ENCODE measurements around the gene FKBP3. TPM values are rescaled to one million over a fixed set of nuclear protein-coding genes. Genes with fewer than 3 reads are reported as not detected.

Gene FKBP3
- total and polyA plus RNA-seq, 7 experiments from 2014 or later, result 31.7 to 82.6 (median 55.4) TPM

GRCh38 chr14:45103806-45104205, 30.5 kb downstream of the FKBP3 start:
- DNase-seq (no peak), ATAC-seq (no peak)
- H3K36me3 Mint-ChIP-seq, result peaks cover 4 to 59% (median 30%) of the 10 kb centered on the region in 5 donors
- intact Hi-C loops (cut with micrococcal nuclease), result loop anchor here in 1 of 2 donors (2.0 kb wide), 1 partner anchor 19 kb away; the partner anchor contains the start of gene PRPF39
- H3K4me1 ChIP-seq (ENCODE audit: control insufficient read depth in 2 of 2, insufficient read depth in 2 of 2, low read length in 2 of 2), result no peaks in the 10 kb centered on the region
- H3K9me3 ChIP-seq (ENCODE audit: control insufficient read depth in 2 of 3, low read length in 3 of 3), result no peaks in the 10 kb centered on the region
- POLR2A ChIA-PET, result no interaction called here
- H3K4me3 Mint-ChIP-seq, result no peak overlapping the region
- H3K9me3 Mint-ChIP-seq, result no peaks in the 10 kb centered on the region
- H3K27me3 Mint-ChIP-seq, result no peaks in the 10 kb centered on the region
- H3K27me3 ChIP-seq (ENCODE audit: control insufficient read depth in 2 of 2, insufficient read depth in 2 of 2, low read length in 2 of 2), result no peaks in the 10 kb centered on the region
- CTCF ChIA-PET, result no interaction called here
- H3K27ac ChIP-seq (ENCODE audit: low read depth, low read length), result no peak overlapping the region
- H3K4me1 Mint-ChIP-seq, result peaks cover 0 to 23% (median 3%) of the 10 kb centered on the region in 7 donors
- peak overlapping the region in 2 of 9 donors; percentile 38 to 64 for H3K27ac Mint-ChIP-seq
- no peak overlapping the region for H3K4me3 ChIP-seq (ENCODE audit: low read length)
- H3K36me3 ChIP-seq (ENCODE audit: control insufficient read depth in 2 of 3, insufficient read depth in 3 of 3, low read length in 3 of 3), result peaks cover 3 to 40% (median 22%) of the 10 kb centered on the region in 3 experiments

- H3K27me3 Mint-ChIP-seq, result no peaks in the 10 kb centered on the region
- POLR2A ChIA-PET, result interaction anchor here (1.5 kb wide), 1 partner anchor 12 kb away, joined by 4 read pairs; the partner anchor contains the start of gene PRPF39
- H3K36me3 ChIP-seq (ENCODE audit: control insufficient read depth in 2 of 3, insufficient read depth in 3 of 3, low read length in 3 of 3), result peaks cover 9 to 52% (median 16%) of the 10 kb centered on the region in 3 experiments
Measured at GRCh38 chr14:45096218-45096617, 38.1 kb downstream of the FKBP3 start.

GRCh38 chr14:45095143-45095542, 39.1 kb downstream of the FKBP3 start:
- H3K36me3 Mint-ChIP-seq, result peaks cover 4 to 52% (median 27%) of the 10 kb centered on the region in 5 donors
- Histone ChIP-seq H3K4me1 (ENCODE audit: control insufficient read depth in 2 of 2, insufficient read depth in 2 of 2, low read length in 2 of 2) (no peaks in the 10 kb centered on the region), H3K27ac (ENCODE audit: low read depth, low read length) (no peak overlapping the region), H3K36me3 (ENCODE audit: control insufficient read depth in 2 of 3, insufficient read depth in 3 of 3, low read length in 3 of 3) (peaks cover 9 to 43% (median 11%) of the 10 kb centered on the region in 3 experiments), H3K4me3 (ENCODE audit: low read length) (no peak overlapping the region), H3K27me3 (ENCODE audit: control insufficient read depth in 2 of 2, insufficient read depth in 2 of 2, low read length in 2 of 2) (no peaks in the 10 kb centered on the region), H3K9me3 (ENCODE audit: control insufficient read depth in 2 of 3, low read length in 3 of 3) (no peaks in the 10 kb centered on the region)
- intact Hi-C loops (cut with micrococcal nuclease), result no loop called here
- ATAC-seq, result no peak
- no peaks in the 10 kb centered on the region for H3K27me3 Mint-ChIP-seq
- DNase-seq, result no peak
- peaks cover 9 to 40% (median 24%) of the 10 kb centered on the region in 7 donors for H3K4me1 Mint-ChIP-seq
- no peaks in the 10 kb centered on the region for H3K9me3 Mint-ChIP-seq
- H3K4me3 Mint-ChIP-seq, result no peak overlapping the region
- CTCF ChIA-PET, result no interaction called here
- H3K27ac Mint-ChIP-seq, result no peak overlapping the region
- POLR2A ChIA-PET, result no interaction called here

More at GRCh38 chr14:45096218-45096617, 38.1 kb downstream of the FKBP3 start:
- Histone ChIP-seq H3K27me3 (ENCODE audit: control insufficient read depth in 2 of 2, insufficient read depth in 2 of 2, low read length in 2 of 2) (no peaks in the 10 kb centered on the region), H3K9me3 (ENCODE audit: control insufficient read depth in 2 of 3, low read length in 3 of 3) (no peaks in the 10 kb centered on the region), H3K4me3 (ENCODE audit: low read length) (no peak overlapping the region), H3K4me1 (ENCODE audit: control insufficient read depth in 2 of 2, insufficient read depth in 2 of 2, low read length in 2 of 2) (no peaks in the 10 kb centered on the region), H3K27ac (ENCODE audit: low read depth, low read length) (no peak overlapping the region)
- Mint-ChIP-seq H3K4me3 (no peak overlapping the region), H3K36me3 (peaks cover 4 to 62% (median 35%) of the 10 kb centered on the region in 5 donors), H3K4me1 (peaks cover under 1 to 38% (median 14%) of the 10 kb centered on the region in 7 donors), H3K9me3 (no peaks in the 10 kb centered on the region), H3K27ac (peak overlapping the region in 1 of 9 donors; percentile 51)
- intact Hi-C loops (cut with micrococcal nuclease), result no loop called here
- CTCF ChIA-PET, result no interaction called here
- no peak for ATAC-seq
- no peak for DNase-seq

- Histone ChIP-seq H3K9me3 (ENCODE audit: control insufficient read depth in 2 of 3, low read length in 3 of 3) (no peaks in the 10 kb centered on the region), H3K27ac (ENCODE audit: low read depth, low read length) (no peak overlapping the region), H3K4me1 (ENCODE audit: control insufficient read depth in 2 of 2, insufficient read depth in 2 of 2, low read length in 2 of 2) (peaks cover 0 to under 1% of the 10 kb centered on the region in 2 donors), H3K4me3 (ENCODE audit: low read length) (no peak overlapping the region), H3K36me3 (ENCODE audit: control insufficient read depth in 2 of 3, insufficient read depth in 3 of 3, low read length in 3 of 3) (peaks cover 9 to 35% (median 11%) of the 10 kb centered on the region in 3 experiments), H3K27me3 (ENCODE audit: control insufficient read depth in 2 of 2, insufficient read depth in 2 of 2, low read length in 2 of 2) (no peaks in the 10 kb centered on the region)
- Mint-ChIP-seq H3K4me1 (peaks cover 14 to 48% (median 33%) of the 10 kb centered on the region in 7 donors), H3K27me3 (no peaks in the 10 kb centered on the region), H3K36me3 (peaks cover 4 to 47% (median 27%) of the 10 kb centered on the region in 5 donors), H3K27ac (no peak overlapping the region), H3K4me3 (no peak overlapping the region), H3K9me3 (no peaks in the 10 kb centered on the region)
- ATAC-seq (no peak), DNase-seq (no peak)
- CTCF ChIA-PET, result no interaction called here
- intact Hi-C loops (cut with micrococcal nuclease), result no loop called here
- POLR2A ChIA-PET, result no interaction called here
Measured at GRCh38 chr14:45094275-45094674, 40.0 kb downstream of the FKBP3 start.

- ATAC-seq, result no peak
- intact Hi-C loops (cut with micrococcal nuclease), result loop anchor here in 1 of 2 donors (1.0 kb wide), 1 partner anchor 7 kb away; the partner anchor contains the start of gene PRPF39
- CTCF ChIA-PET, result no interaction called here
- Histone ChIP-seq H3K27me3 (ENCODE audit: control insufficient read depth in 2 of 2, insufficient read depth in 2 of 2, low read length in 2 of 2) (no peaks in the 10 kb centered on the region), H3K4me3 (ENCODE audit: low read length) (no peak overlapping the region), H3K4me1 (ENCODE audit: control insufficient read depth in 2 of 2, insufficient read depth in 2 of 2, low read length in 2 of 2) (peaks cover 6 to 19% of the 10 kb centered on the region in 2 donors), H3K9me3 (ENCODE audit: control insufficient read depth in 2 of 3, low read length in 3 of 3) (no peaks in the 10 kb centered on the region), H3K27ac (ENCODE audit: low read depth, low read length) (no peak overlapping the region), H3K36me3 (ENCODE audit: control insufficient read depth in 2 of 3, insufficient read depth in 3 of 3, low read length in 3 of 3) (peaks cover 5 to 14% (median 6%) of the 10 kb centered on the region in 3 experiments)
- Mint-ChIP-seq H3K27me3 (no peaks in the 10 kb centered on the region), H3K27ac (peak overlapping the region in 1 of 9 donors; percentile 76), H3K4me3 (no peak overlapping the region), H3K36me3 (peaks cover 0 to 32% (median 14%) of the 10 kb centered on the region in 5 donors), H3K4me1 (peaks cover 27 to 63% (median 56%) of the 10 kb centered on the region in 7 donors), H3K9me3 (no peaks in the 10 kb centered on the region)
- no peak for DNase-seq
- POLR2A ChIA-PET, result interaction anchor here (1.0 kb wide), 1 partner anchor 42 kb away, joined by 3 read pairs; the partner anchor contains the start of gene FKBP3
Measured at GRCh38 chr14:45091710-45092109, 42.6 kb downstream of the FKBP3 start.

GRCh38 chr14:45089813-45090212, 44.5 kb downstream of the FKBP3 start:
- H3K4me3 Mint-ChIP-seq, result peak overlapping the region in 2 of 10 donors; percentile 14 to 54

More at GRCh38 chr14:45089813-45090212, 44.5 kb downstream of the FKBP3 start:
- CTCF ChIA-PET, result no interaction called here
- Mint-ChIP-seq H3K9me3 (no peaks in the 10 kb centered on the region), H3K4me1 (peaks cover 43 to 82% (median 74%) of the 10 kb centered on the region in 7 donors), H3K36me3 (peaks cover 0 to 18% (median 7%) of the 10 kb centered on the region in 5 donors), H3K27ac (peak overlapping the region in 3 of 9 donors; percentile 1 to 61 (median 2)), H3K27me3 (no peaks in the 10 kb centered on the region)
- Histone ChIP-seq H3K36me3 (ENCODE audit: control insufficient read depth in 2 of 3, insufficient read depth in 3 of 3, low read length in 3 of 3) (no peaks in the 10 kb centered on the region), H3K4me1 (ENCODE audit: control insufficient read depth in 2 of 2, insufficient read depth in 2 of 2, low read length in 2 of 2) (peaks cover 16 to 37% of the 10 kb centered on the region in 2 donors), H3K4me3 (ENCODE audit: low read length) (no peak overlapping the region), H3K27ac (ENCODE audit: low read depth, low read length) (no peak overlapping the region), H3K9me3 (ENCODE audit: control insufficient read depth in 2 of 3, low read length in 3 of 3) (no peaks in the 10 kb centered on the region), H3K27me3 (ENCODE audit: control insufficient read depth in 2 of 2, insufficient read depth in 2 of 2, low read length in 2 of 2) (no peaks in the 10 kb centered on the region)
- ATAC-seq (no peak), DNase-seq (no peak)
- intact Hi-C loops (cut with micrococcal nuclease), result no loop called here
- POLR2A ChIA-PET, result no interaction called here
